HG03457 (cell line): Measurements from ENCODE around the gene TSPAN15.

Experiments used
- ATAC-seq: cut with Tn5 transposase; IDR thresholded peaks from one replicate; pipeline ENCODE4 v1.9.1; 2021; ENCODE audit warnings: moderate number of reproducible peaks; ENCODE audit not compliant: unreplicated experiment

The TSPAN15 gene

DNA sequence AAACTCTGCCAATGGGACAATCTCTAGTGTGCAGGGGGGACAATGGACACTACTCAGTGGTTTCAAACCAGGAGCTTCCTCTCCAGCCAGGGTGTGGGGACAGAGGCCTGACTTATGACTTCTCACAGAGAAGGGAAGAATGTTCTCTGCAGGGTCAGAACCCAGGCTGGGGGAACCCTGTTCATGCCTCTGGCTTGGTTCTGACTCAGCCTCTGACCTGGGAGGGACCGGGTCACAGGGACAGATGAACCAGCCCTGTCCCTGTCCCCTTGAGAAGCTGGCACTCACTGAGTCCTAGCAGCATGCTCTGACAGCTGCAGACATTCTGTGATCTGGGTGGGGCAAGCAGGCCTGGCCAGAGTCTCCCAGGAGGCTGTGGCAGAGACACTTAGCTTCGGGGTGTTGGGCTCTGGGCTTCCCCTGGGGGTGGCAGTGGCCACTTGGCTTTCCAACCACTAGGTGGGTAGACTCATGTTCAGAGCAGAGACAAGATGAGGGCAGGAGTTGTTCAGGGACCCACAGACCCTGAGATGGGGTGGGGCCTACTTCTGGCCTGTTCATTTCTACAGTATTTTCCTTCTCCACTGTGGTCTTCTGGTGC is 13.6 kb downstream of the TSPAN15 start:
- no peak for ATAC-seq

DNA sequence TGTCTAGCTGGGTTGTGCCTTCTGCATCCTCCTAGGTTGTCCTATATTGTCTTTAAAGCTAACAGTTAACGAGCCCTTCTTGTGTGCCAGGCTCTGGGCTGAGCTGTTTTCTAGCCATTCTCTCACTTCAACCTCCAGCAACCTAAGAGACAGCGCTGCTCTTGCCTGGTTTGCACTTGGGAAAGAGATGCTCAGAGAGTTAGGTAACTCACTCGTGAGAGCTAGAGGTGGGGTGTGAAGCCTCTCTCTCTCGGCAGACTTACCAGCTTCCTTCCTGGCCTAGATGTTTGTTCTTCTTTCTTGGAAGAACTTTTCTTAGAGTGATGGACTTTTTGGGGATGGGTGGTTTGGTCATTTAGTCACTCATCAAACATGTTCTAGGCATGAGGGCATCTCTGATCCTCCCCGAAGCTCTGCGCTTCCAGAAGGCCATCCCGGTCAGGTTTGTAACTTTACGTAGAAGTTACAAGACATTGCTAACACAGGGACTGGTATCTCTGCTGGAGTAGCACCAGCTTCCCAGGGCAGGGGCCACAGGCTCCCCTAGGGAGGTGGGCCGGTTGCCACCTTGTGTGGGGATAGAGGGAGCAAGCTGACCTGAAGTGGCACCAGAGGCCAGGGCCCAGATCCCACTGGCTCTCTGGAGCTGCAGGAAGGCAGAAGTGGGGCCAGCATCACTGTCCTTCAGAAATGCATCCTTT is 14.3 kb downstream of the TSPAN15 start:
- ATAC-seq: no peak

DNA sequence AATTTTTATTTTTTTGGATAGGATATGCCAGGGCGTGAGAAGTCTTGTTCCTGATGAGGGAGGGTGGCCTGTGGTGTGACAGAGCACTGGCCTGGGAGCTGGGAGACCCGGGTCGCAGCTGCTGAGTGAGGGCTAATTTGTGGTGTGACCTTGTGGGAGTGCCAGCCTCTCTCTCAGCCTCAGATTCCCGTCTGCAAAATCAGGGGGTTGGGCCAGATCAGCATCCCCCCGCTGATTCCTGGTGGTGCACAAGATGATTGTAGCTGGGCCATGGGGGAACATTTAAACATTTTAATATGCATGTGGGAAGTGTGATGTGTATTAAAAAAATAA is 14.9 kb downstream of the TSPAN15 start:
- no peak for ATAC-seq

DNA sequence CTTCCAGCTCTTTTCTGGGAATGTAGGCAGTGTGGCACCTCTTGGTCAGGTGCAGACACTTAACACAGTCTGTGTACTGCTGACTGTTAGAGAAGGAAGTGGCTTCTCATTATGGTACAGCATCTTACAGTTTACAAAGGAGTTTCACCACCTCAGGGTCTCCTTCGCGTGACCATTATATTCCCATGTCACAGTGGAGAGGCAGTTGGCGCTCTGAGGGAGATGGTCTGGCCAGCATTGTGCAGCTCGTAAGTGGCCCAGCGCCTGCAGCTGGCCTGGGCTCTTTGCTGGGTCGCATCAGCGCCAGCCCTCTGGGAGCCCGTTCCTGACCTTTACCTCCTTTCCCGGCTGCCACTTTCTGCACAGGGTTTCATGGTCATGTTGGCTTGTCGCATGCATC is 15.4 kb downstream of the TSPAN15 start:
- no peak for ATAC-seq

DNA sequence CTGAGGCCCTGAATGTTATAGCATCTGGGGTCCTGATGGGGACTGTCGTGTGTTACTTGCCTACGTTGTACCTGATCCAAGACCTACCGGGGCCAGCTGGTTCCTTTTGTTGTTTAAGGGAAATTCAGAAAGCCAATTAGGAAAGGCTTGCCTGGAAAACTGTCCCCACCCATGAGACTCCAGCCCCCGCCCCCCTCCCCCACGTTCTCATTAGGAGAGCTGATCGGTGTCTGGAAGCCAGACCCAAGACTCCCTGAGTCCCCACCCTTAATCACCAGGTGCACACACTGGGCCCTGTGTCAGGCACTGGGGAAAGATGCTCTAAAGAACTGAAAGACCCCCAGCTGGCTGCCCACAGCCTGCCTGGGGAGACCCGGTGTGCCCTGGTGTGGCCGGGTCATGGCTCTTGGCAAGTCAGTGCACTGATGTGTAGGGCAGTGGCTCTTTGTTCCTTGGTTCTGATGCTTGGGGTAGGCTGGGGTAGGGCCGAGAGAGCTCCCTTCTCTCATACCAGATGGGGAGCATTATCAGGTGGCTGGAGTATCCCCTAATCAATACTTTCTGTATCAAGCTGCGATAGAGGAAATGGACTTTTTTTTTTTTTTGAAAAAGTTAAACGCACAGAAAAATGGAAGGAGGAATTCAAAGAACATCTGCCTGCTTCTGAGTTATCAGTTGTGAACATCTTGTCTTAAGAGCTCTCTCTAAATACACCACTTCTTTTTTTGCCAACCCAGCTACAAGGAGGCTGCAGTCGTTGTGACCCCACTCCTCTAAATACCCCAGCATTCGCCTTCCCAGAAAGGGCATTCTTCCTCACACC is 16.9 kb downstream of the TSPAN15 start:
- ATAC-seq: no peak

DNA sequence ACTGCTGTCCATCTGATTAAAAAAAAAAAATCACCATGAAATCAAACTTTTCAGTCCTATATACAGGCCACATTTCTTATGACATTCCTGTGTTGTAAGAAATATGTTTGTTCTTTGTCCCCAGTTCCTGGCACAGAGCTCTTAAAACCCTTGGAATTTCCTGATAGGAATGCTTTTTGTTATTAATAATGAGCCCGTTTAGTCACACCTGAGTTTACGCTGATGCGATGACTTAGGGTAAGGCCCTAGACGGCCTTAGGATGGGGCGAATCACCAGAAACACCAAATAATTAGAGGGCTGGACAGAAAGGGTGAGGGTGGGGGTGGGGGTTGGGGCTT is 17.5 kb downstream of the TSPAN15 start:
- ATAC-seq: no peak

DNA sequence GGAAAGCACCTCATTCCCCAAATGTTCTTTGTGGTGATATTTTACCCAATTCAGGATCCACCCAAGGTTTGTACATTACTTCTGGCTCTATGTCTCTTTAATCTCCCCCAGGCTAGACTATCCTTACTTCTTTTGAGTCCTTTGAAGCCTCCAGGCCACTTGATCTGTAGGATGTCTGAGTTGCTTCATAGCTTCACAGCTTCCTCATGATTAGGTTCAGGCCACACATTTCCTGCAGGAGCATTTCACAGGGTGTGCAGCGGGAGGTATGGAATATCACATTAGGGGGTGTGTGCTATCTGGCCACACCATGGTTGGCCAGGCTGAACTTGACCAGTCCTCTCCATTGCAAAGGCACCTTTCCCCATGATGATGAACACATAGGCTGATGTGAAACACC is 18.7 kb downstream of the TSPAN15 start:
- no peak for ATAC-seq

DNA sequence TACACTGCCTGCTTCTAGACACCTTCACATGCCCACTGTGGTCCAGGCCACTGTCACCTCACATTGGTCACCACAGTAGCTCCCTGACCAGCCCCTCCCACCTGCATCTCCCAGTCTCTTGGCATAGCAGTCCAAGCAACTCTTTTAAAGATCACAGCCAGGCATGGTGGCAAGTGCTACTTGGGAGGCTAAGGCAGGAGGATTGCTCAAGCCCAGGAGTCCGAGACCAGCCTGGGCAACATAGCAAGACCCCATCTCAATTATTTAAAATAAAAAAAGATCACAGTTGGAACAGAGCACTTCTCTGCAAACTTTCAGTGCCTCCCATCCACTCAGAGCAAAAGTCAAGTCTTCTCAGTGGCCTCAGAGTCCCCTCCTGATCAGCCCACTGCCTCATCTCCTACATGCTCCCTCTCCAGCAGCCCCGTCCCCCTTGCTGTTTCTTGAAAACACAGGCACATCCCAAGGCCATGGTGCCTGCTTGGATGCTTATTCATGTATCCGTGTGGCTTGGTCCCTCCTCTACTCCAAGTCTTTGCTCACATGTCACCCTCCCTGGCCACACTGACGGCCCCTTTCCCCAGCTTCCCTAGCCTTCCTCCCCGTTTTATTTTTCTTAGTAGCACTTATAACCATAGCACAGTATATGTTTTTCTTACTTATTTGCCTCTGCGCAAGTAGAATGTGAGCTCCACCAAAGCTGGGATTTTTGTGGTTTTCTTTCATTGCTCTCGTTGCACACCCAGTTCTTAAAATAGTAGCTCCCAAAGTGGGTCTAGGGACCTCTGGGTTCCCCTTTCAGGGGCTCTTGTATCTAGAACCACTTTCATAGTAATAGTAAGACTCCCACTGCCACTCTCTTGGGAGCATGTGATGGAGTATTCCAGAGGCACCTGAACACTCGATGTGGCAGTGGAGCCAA is 19.5 kb downstream of the TSPAN15 start:
- no peak for ATAC-seq

DNA sequence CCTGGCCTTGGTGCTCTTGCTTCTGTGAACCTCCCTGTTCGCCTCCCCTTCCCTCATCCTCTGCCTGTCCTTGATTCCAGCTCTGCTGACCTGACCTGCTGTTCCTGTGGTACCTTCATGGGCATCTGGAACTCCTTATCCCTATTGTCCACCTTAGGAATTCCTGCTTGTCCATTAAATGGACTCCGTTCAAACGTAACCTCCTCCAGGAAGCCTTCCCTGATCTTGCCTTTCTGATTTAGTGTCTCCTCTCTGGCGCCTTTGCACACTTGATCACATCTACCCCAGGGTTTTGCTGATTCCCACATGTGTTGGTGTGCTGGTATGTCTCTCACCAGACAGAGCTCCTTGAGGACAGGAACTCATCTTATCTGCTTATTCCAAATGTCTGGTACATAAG is 20.9 kb downstream of the TSPAN15 start:
- ATAC-seq: no peak

DNA sequence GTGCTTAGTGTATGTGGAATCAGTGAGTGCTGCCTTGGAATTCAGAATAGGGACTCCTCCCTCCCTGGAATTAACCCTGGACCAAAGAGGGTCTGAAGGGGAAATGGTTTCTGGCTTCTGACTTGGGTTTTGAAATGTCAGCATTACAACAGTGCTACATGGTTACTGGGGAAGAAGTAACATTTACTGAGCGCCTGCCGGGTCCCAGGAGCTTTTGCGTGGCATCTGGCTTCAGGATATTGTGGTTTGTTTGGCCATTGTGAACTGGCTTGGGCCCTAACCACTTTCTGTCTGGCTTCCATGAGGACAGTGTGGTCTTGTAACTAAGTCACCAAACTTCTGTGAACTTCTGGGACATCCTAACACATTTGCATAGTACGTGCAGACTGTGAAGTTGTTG is 21.3 kb downstream of the TSPAN15 start:
- no peak for ATAC-seq

DNA sequence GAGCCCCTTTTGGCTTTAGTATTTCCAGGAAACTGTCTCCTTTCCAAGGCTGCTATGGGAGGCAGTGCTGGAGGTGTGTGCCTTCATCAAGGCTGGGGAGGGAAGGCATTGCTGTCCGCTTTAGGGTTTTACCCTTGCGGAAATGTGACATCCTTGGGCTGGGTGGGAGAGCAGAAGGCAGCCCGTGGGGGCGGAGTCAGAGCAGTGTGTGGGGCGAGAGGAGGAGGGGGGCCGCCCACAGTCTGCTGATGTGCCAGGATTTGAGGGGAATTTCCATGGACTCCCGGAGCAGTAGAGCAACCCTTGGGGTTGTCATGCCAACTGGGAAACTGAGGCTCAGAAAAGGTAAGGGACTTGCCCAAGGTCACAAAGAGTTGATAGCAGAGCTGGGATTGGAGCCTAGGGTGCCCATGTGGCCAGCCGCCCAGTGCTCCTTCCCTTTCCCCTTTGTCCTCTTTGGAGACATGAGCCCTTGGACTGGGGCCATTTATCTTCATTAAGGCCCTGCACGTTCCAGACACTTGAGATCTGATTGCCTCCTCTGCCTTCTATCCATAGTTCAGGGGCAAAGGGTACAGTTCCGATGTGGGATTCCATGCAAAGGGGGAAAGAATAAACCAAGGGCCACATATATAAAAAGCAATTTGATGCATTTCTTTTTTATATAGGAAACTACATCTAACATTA is 22.2 kb downstream of the TSPAN15 start:
- no peak for ATAC-seq

DNA sequence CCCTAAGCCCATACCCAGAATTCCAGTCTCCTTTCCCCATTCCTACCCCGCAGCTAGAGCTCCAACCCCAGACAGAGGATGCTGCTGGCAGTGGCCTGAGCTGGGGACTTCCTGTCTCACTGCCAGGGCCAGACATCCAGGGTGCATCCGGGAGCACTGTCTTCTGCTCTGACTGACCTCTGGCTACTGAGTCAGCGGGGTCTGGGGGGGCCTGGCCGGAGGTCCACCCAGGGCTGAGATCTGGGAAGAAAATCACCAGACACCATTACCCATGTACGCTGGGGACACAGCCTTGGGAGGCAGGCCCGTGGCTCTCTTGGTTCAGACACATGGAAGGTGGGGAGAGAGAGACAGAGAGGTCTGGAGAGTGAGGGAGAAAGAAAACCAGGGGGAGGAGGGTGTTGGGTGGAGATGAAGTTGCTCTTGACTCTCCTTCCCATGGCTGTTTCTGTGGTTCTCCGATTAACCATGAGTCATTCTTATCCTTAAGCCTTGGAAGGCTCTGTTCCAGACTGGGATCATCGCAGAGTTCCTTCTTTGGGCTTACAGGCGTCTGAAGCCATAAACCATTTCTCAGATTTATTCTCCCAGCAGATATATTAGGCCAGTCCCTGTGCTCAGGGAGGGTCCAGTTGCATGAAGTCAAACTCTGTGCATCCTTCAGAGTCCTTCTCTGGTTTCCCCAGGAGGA is 23.6 kb downstream of the TSPAN15 start:
- ATAC-seq: no peak

DNA sequence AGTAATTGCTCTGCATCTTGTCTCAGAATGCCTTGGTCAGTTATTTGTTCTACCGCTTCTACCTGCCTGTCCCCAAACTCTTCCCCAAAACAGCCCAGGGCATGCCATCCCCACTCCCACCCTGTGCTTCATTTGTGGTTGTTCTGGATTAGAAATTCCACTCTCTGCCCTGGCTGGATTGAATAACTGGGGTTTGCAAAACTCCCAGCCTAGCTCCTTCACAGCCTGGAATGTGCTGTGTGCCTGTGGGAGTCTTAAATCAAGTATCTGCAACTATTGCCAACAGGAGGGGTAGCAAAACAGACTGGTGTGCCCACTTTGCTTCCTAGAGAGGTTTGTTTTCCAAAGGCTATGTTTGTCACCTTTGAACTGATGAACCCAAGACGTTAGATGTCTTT is 24.2 kb downstream of the TSPAN15 start:
- no peak for ATAC-seq

DNA sequence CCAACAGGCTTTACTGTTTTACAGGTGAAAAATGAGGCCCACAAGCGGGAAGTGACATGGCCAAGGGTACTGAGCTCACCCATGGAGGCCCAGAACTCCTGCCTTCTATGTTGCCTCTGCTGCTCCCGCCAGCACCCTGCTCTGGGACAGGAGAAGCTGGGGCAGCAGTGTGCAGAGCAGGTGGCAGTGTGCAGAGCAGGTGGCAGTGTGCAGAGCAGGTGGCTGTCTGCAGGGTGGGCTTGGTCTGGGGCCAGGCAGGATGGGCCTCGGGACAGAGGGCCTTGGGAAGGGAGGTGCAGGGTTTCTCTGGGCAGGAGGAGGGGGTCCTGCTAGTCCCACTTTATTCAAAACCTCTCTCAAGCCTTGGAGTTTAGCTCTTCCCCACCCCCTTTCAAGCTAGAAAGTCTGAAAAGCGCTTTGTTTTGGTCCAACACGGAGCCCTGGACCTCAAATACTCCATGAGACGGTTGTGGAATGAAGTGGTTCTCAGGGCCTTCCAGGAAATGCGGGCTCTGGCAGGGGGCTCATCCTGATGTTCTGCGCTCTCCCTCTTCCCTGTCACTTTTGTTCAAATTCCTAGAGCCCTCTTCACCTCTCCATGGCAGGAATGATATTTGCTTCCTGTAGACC is 26.8 kb downstream of the TSPAN15 start:
- ATAC-seq: no peak

DNA sequence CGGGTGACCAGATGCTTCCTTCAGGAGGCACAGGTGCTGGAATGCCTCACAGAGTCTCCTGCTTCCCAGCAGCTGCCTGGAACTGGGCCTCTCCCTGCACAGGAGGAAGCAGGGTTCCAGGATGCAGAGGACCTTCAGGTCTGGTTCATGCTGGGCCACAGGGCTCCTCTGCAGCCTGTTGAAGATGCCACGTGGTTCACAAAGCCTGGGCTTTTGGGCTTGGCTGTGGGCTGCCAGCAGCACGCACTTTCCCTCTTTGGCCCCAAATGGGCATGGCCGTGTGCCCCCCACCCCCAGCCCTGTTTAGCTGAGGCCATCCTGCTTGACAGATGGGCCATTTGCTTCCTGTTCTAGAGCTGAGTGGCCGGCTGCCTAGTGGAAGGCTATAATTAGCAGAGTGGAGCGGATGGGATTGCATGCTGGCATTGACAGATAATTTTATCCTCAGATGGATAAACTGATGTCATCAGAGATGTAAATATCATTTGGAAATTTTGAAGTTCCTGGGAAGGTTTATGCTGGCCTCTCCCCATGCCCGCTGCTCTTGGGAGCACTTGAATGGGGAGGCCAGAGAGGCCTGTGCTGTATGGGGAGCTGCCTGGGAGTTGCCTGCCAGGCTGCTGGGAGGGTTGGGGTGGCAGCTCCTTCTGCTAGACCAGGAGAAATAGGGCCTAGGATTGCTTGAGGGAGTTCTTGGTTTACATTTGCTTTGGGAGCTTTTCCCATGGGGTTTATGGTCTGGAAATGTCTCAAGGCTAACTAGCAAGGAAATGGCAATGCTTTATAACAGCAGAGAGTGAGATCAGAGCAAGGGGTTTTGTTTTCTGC is 28.2 kb downstream of the TSPAN15 start:
- no peak for ATAC-seq

DNA sequence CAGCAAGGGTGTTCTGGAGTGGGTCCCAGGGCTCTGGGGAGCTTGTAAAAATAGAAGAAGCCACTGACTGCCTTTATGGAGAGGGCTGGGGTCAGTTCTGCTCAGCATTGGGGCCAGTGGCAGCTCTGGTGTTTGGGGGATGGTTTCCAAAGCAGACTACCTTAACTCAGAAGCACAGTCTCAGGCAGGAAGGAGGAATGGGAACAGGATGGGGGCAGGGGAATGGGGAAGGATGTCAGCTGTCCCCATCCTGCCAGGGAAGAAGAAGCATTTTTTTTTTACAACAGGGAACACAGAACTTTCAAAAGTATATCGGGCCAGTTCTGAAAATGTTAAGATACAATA is 28.8 kb downstream of the TSPAN15 start:
- ATAC-seq: no peak

DNA sequence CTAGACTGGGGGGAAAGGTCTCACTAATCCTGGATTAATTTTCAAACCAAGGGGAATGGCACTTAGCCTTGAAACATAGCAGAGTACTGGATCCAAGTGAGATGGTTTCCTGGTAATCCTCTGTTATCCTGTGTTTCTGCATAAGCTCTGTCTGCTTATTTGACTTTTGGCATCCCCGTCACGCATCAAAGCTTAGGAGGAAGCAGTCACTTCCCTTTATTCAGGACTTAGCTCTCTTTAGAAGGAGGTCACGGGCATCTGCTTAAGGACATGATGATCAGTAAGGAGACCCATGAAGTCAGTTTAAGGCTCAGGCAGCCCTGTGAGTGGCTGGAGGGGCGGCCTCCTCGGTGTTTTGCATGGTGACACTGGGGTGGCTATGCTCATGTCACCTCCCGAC is 30.0 kb downstream of the TSPAN15 start:
- no peak for ATAC-seq

DNA sequence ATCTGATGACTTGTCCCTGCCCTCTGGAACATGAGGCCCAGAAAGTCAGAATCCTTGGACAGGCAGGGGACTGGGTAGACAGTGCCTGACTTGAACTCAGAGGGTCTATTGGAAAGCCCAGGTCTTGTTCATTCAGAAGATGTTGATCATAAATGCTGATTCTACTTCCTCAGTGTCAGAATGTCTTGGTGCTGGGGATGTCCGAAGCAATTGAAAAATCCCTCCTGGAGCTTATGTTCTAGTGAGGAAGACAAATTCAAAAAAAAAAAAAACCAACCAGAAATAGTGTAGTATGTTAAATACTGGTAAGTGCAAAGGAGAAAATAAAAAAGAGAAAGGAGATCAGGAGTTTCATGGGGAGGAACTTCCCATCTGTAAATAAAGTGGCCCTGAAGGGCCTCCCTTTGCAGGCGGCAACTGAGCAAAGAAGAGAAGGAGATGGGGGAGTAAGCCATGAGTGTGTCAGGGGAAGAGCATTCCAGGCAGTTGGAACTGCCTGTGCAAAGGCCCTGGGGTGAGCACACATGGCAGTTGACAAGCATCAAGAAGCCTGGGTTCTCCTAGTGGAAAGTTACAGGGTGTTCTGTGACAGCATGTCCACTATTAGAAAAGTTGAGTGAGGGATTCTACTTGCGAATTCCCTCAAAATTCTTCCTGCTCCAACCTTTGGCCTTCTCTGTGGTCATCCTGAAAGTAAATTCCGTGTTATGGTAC is 30.7 kb downstream of the TSPAN15 start:
- no peak for ATAC-seq
